Testis (tissue), 3 donors: ENCODE measurements around the gene RASGEF1C. TPM values are rescaled to one million over a fixed set of nuclear protein-coding genes. Genes with fewer than 3 reads are reported as not detected.

ENCODE experiments used
- DNase-seq: peaks from one replicate; pipeline ENCODE4 v3.0.0-alpha.2; 2019
- H3K27ac ChIP-seq, 2 donors: fragments of 200-600 bp; sonication (generic); one replicate each; pipeline ENCODE4 v1.5.1; 2019
- H3K27me3 ChIP-seq: fragments of 200-600 bp; sonication (generic); one replicate; pipeline ENCODE4 v1.5.1; 2019
- H3K36me3 ChIP-seq: fragments of 200-600 bp; sonication (generic); one replicate; pipeline ENCODE4 v1.5.1; 2017; ENCODE audit warnings: low read depth; ENCODE audit errors: missing control alignments
- H3K4me1 ChIP-seq: fragments of 200-600 bp; sonication (generic); one replicate; pipeline ENCODE4 v1.5.1; 2019
- H3K4me3 ChIP-seq, 2 donors: fragments of 200-600 bp; sonication (generic); one replicate each; pipeline ENCODE4 v1.5.1; 2017 to 2019
- H3K9me3 ChIP-seq: fragments of 200-600 bp; sonication (generic); one replicate; pipeline ENCODE4 v1.5.1; 2017
- POLR2A ChIP-seq: fragments of 450-650 bp; IDR thresholded peaks from one replicate; pipeline ENCODE4 v1.6.1; 2017; ENCODE audit warnings: antibody characterized with exemption, mild to moderate bottlenecking, moderate library complexity
- WGBS, 2 donors: methylation state at CpG; one replicate each; pipeline ENCODE4 v1.1.5; 2018; 5-methylcytosine and 5-hydroxymethylcytosine counted together
- intact Hi-C: fragments of 100-400 bp; cut with DNase I; formaldehyde crosslinking; loops from one replicate; pipeline ENCODE4 v1.15.1; 2023; ENCODE audit warnings: low total_unique reads
- polyA plus RNA-seq: library from polyadenylated mRNA; stranded (reverse); fragments of 350-450 nt; fragmentation: Illumina TruSeq; extraction: RNeasy Lipid Tissue Mini Kit (QIAGEN cat#74804); gene quantifications from one replicate; pipeline ENCODE4 v1.2.3, GENCODE V29; 2014; ENCODE audit warnings: low read depth, low replicate concordance; ENCODE audit not compliant: insufficient read depth
- total RNA-seq, 2 donors: library from RNA; depleted of rRNA; stranded (reverse); fragments of >200 nt; gene quantifications; one replicate each; pipeline ENCODE4 v1.2.3, GENCODE V29; 2016
- TF ChIP-seq, protein P1 (sequence below), 3 experiments: fragments of 450-650 bp in 2 of 3; fragments of 200-600 bp in 1 of 3; sonication (generic) in 1 of 3; IDR thresholded peaks; one replicate each; pipeline ENCODE4 v1.5.1; 2016 to 2019; ENCODE audit warnings: antibody characterized with exemption in 3 of 3, mild to moderate bottlenecking in 2 of 3, moderate library complexity in 1 of 3

RASGEF1C gene
- total and polyA plus RNA-seq, 3 donors from 2014 or later, result 8.0 to 19.0 (median 8.5) TPM

GRCh38 chr5:180139731-180140055, 69.3 kb downstream of the RASGEF1C start:
- intact Hi-C loops, result no loop called here
- TF ChIP-seq, protein P1, sequence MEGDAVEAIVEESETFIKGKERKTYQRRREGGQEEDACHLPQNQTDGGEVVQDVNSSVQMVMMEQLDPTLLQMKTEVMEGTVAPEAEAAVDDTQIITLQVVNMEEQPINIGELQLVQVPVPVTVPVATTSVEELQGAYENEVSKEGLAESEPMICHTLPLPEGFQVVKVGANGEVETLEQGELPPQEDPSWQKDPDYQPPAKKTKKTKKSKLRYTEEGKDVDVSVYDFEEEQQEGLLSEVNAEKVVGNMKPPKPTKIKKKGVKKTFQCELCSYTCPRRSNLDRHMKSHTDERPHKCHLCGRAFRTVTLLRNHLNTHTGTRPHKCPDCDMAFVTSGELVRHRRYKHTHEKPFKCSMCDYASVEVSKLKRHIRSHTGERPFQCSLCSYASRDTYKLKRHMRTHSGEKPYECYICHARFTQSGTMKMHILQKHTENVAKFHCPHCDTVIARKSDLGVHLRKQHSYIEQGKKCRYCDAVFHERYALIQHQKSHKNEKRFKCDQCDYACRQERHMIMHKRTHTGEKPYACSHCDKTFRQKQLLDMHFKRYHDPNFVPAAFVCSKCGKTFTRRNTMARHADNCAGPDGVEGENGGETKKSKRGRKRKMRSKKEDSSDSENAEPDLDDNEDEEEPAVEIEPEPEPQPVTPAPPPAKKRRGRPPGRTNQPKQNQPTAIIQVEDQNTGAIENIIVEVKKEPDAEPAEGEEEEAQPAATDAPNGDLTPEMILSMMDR (IDR thresholded peaks at IDR 0.05), result no peak
- no peak for TF ChIP-seq POLR2A
- H3K27ac ChIP-seq, result no peak overlapping the region
- H3K27me3 ChIP-seq, result no peaks in the 10 kb centered on the region
- WGBS, 2 donors, result 86% methylated on average over 6 of the region's 6 CpGs; no CpG with 5 or more reads in 1 of the 2 donors
- H3K4me1 ChIP-seq, result no peaks in the 10 kb centered on the region
- DNase-seq, result peak; percentile 0
- no peaks in the 10 kb centered on the region for H3K36me3 ChIP-seq
- H3K9me3 ChIP-seq, result no peaks in the 10 kb centered on the region
- no peak overlapping the region for H3K4me3 ChIP-seq

GRCh38 chr5:180138976-180139730, 69.9 kb downstream of the RASGEF1C start:
- intact Hi-C loops, result no loop called here
- 73 to 75% methylated on average over 4 to 11 of the region's 11 CpGs for WGBS, 2 donors
- Histone ChIP-seq H3K27me3 (no peaks in the 10 kb centered on the region), H3K9me3 (no peaks in the 10 kb centered on the region), H3K4me1 (no peaks in the 10 kb centered on the region), H3K4me3 (no peak overlapping the region), H3K27ac (no peak overlapping the region), H3K36me3 (no peaks in the 10 kb centered on the region)
- TF ChIP-seq, protein P1 (IDR thresholded peaks at IDR 0.05), result no peak
- no peak for TF ChIP-seq POLR2A
- DNase-seq, result peak; percentile 5

- no peak for DNase-seq
- no peak overlapping the region for H3K4me3 ChIP-seq
- H3K4me1 ChIP-seq, result no peaks in the 10 kb centered on the region
- intact Hi-C loops, result no loop called here
- H3K27ac ChIP-seq, result no peak overlapping the region
- TF ChIP-seq, protein P1 (IDR thresholded peaks at IDR 0.05), result no peak
- no peak for TF ChIP-seq POLR2A
- 72 to 76% methylated on average over 12 of the region's 12 CpGs for WGBS, 2 donors
- H3K36me3 ChIP-seq, result no peaks in the 10 kb centered on the region
- no peaks in the 10 kb centered on the region for H3K27me3 ChIP-seq
- no peaks in the 10 kb centered on the region for H3K9me3 ChIP-seq
Observed at GRCh38 chr5:180138214-180138975, 70.6 kb downstream of the RASGEF1C start.

DNA sequence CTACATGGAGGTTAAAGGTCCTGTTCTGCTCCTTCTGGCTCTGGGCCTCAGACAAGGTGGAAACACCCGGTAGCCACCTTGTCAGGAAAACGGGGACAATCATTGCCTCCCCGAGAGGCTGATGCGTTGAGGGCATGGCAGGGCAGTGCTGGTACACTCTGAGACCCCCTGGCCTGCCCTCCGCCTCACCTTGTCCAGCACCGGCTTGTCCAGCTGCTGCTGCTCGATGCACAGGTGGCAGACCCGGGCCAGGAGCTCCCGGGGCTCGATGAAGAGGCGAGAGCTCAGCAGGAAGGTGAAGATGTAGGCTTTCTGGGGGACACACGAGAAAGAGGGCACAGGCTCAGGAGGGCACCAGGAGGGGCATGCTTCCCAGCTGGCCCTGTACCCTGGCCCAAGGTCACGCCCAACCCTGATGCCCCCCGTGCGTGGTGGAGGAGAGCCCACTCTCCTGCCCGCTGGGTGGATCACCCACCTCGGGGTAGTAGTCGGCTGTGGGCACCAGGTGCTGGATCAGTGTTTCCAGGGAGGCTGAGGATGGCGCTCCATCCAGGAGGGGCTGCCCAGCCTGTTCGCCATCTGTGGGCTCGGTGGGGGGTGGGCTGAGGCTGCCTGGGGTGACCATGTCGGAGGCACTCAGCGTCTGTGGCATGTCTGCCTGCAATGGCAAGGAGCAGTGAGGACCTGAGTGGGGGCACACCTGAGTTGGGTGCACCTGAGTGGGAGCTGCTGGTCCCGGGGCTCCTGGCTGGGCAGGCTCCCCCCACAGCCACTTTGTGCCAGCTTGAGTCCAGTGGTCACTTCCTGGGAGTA, 71.4 kb downstream of the RASGEF1C start:
- TF ChIP-seq POLR2A, result no peak
- no peaks in the 10 kb centered on the region for H3K9me3 ChIP-seq
- no peaks in the 10 kb centered on the region for H3K4me1 ChIP-seq
- no peaks in the 10 kb centered on the region for H3K36me3 ChIP-seq
- DNase-seq, result peak; percentile 9
- 61 to 75% methylated on average over 18 to 24 of the region's 24 CpGs for WGBS, 2 donors
- intact Hi-C loops, result no loop called here
- H3K27me3 ChIP-seq, result no peaks in the 10 kb centered on the region
- peak overlapping the region in 1 of 2 donors; percentile 54 for H3K4me3 ChIP-seq
- H3K27ac ChIP-seq, result no peak overlapping the region
